Mesothelial cell of epicardium (in vitro differentiated cells): ENCODE results near the gene IL20RA. TPM values are rescaled to one million over a fixed set of nuclear protein-coding genes. Genes with fewer than 3 reads are reported as not detected.
"Not testable (repeated sequence)": the region's sequence is repeated elsewhere in the genome, so short reads cannot be mapped to it uniquely, and the experiment has no call there.

Experiments
- DNase-seq, 2 experiments: peaks; one replicate each; pipeline ENCODE4 v3.0.0; 2021; ENCODE audit warnings: low spot score in 2 of 2; ENCODE audit not compliant: unreplicated experiment in 2 of 2
- H3K27ac Mint-ChIP-seq: 2 replicates; pipeline ENCODE4 v1.8.0; 2021; ENCODE audit warnings: mixed read lengths
- H3K27me3 Mint-ChIP-seq: 2 replicates; pipeline ENCODE4 v1.8.0; 2021; ENCODE audit warnings: low read depth, mixed read lengths
- H3K36me3 Mint-ChIP-seq: 2 replicates; pipeline ENCODE4 v1.8.0; 2021; ENCODE audit warnings: mixed read lengths
- H3K4me1 Mint-ChIP-seq: 2 replicates; pipeline ENCODE4 v1.8.0; 2021; ENCODE audit warnings: mixed read lengths
- H3K4me3 Mint-ChIP-seq: 2 replicates; pipeline ENCODE4 v1.8.0; 2021; ENCODE audit warnings: mild to moderate bottlenecking, moderate library complexity, mixed read lengths
- H3K9me3 Mint-ChIP-seq: 2 replicates; pipeline ENCODE4 v1.8.0; 2021; ENCODE audit warnings: mixed read lengths
- total RNA-seq: library from RNA; stranded (reverse); gene quantifications from 3 replicates; pipeline ENCODE4 v1.2.1, GENCODE V29; 2021
- TF ChIP-seq, protein P1 (sequence below): fragments of 200-600 bp; sonication (generic); IDR thresholded peaks from one replicate; pipeline ENCODE4 v1.5.0; 2021; ENCODE audit warnings: antibody characterized with exemption; ENCODE audit not compliant: unreplicated experiment

Gene IL20RA
- total RNA-seq, 1 donor from 2014 or later, result 2.1 TPM

DNA sequence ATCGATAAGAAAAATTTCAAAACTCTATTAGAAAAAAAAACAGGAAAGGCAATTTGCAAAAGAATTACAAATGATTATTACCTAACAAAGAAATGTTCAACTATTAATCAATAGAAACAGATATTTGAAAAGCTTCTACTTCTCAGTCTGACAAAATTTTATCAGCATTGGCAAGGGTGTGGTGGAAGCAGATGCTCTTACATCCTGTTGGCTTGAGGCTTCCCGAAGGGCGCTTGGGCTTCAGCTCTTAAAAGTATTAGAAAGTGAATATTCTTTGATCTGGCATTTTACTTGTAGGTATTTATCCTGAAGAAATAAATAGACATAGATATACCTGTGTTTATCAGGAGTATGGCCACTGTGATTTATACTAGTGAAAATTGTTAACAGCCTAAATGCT lies 84.0 kb downstream of the IL20RA start:
- Mint-ChIP-seq H3K4me1 (peaks cover 12% of the 10 kb centered on the region), H3K4me3 (no peak overlapping the region), H3K36me3 (no peaks in the 10 kb centered on the region), H3K27ac (no peak overlapping the region), H3K27me3 (peaks cover 6% of the 10 kb centered on the region), H3K9me3 (no peaks in the 10 kb centered on the region)
- DNase-seq, result no peak
- TF ChIP-seq, protein P1, sequence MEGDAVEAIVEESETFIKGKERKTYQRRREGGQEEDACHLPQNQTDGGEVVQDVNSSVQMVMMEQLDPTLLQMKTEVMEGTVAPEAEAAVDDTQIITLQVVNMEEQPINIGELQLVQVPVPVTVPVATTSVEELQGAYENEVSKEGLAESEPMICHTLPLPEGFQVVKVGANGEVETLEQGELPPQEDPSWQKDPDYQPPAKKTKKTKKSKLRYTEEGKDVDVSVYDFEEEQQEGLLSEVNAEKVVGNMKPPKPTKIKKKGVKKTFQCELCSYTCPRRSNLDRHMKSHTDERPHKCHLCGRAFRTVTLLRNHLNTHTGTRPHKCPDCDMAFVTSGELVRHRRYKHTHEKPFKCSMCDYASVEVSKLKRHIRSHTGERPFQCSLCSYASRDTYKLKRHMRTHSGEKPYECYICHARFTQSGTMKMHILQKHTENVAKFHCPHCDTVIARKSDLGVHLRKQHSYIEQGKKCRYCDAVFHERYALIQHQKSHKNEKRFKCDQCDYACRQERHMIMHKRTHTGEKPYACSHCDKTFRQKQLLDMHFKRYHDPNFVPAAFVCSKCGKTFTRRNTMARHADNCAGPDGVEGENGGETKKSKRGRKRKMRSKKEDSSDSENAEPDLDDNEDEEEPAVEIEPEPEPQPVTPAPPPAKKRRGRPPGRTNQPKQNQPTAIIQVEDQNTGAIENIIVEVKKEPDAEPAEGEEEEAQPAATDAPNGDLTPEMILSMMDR, result no peak

DNA sequence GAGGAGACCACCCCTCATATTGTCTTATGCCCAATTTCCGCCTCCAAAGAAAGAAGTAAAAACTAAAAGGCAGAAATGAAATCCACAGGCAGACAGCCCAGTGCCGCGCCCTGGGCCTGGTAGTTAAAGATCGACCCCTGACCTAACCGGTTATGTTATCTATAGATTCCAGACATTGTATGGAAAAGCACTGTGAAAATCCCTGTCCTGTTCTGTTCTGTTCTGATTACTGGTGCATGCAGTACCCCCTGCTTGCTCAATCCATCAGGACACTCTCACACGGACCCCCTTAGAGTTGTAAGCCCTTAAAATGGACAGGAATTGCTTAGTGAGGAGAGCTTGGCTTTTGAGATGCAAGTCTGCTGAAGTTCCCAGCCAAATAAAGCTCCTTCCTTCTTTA lies 84.8 kb downstream of the IL20RA start:
- not testable (repeated sequence) for H3K9me3 Mint-ChIP-seq, H3K4me3 Mint-ChIP-seq, H3K27me3 Mint-ChIP-seq, DNase-seq, H3K36me3 Mint-ChIP-seq, H3K27ac Mint-ChIP-seq
- peaks cover 12% of the 10 kb centered on the region for H3K4me1 Mint-ChIP-seq

DNA sequence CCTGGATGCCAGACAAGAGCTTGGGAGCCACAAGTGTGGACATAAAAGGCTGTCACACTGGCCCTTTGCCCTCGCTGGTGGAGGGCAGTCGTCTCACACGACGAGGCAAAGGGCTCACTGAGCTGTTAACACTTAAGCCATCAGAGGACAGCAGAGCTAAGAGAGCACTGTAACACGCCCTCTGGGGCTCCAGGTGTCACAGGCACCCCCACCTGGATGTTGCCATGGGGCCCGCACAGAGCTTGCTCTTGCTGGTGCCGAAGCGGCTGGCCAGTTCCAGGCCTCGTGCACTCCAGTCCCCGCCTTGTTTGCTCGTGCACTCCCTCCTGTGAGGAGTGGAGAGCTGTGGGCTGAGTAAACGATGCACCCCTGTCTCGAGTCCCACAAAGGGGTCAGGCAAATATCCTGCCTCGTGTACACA lies 85.3 kb downstream of the IL20RA start:
- DNase-seq, result no peak
- H3K4me3 Mint-ChIP-seq, result no peak overlapping the region
- H3K4me1 Mint-ChIP-seq, result peaks cover 12% of the 10 kb centered on the region

DNA sequence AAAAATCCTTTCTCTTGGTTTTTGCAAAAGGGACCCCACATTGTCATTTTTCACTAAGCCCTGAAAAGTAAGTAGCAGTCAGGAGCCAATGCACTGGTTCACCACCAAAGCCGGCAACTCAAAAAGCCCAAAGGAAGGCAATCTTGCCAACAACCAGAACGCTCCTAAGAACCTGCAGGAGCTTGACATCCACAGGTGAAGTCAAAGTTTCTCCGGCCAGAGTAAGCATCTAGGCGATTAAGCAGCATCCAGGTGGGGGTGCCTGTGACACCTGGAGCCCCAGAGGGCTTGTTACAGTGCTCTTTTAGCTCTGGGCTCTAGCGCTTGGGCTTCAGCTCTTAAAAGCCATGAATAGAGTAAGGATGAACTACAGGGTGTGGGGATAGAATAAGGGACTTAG lies 86.6 kb downstream of the IL20RA start:
- Mint-ChIP-seq H3K4me3 (no peak overlapping the region), H3K4me1 (peaks cover 12% of the 10 kb centered on the region), H3K36me3 (no peaks in the 10 kb centered on the region), H3K27ac (no peak overlapping the region), H3K9me3 (no peaks in the 10 kb centered on the region), H3K27me3 (peaks cover 6% of the 10 kb centered on the region)
- no peak for DNase-seq
- TF ChIP-seq, protein P1, result no peak

More for the DNA sequence above, 85.3 kb downstream of the IL20RA start:
- H3K36me3 Mint-ChIP-seq, result no peaks in the 10 kb centered on the region
- H3K9me3 Mint-ChIP-seq, result no peaks in the 10 kb centered on the region
- H3K27me3 Mint-ChIP-seq, result peaks cover 6% of the 10 kb centered on the region
- H3K27ac Mint-ChIP-seq, result no peak overlapping the region
- TF ChIP-seq, protein P1, result no peak

DNA sequence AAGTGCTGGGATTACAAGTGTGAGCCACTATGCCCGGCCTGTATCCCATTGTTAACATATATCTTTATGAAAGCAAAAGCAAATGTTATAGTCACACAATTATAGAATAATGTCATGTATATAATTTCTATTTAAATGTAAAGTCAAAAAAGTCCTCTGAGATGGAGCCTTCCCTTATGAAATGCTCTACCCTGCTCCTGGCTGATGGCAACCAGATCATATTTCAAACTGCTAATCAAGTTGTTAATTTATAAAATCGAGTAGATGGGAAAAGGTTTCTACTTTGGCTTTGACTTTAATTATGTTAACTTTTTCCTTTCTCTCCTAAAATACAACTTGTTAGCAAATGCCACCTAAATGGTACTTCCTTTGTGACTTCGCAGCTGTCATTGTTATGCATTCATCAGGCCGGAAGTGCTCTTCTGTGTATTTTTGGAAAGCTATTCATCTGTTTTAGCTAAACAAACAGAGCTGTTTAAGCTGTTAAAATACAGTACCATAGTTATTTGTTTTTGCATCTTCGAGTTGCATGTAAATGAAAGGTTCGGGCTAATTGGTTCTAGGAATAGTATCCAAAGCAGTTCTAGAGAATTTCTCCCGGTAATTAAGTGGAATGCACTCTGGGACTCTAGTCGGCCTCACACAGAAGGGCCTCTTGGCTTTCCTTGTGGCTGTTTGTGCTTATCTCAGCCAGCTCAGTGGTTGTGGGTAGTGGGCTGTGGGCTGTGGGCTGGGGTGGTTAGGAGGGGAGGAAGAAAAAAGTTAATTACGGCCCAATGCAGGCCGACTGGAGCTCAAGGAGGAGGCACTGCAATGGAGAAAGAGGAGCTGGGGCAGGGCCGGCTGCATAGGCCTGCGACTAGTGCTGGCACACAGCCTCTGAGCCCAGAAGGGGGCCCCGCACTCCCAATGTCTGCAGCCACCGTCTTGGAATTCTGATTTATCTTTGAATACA lies 87.9 kb downstream of the IL20RA start:
- TF ChIP-seq, protein P1, result no peak
- no peaks in the 10 kb centered on the region for H3K9me3 Mint-ChIP-seq
- H3K27me3 Mint-ChIP-seq, result peaks cover 6% of the 10 kb centered on the region
- DNase-seq, result no peak
- H3K27ac Mint-ChIP-seq, result peak overlapping the region; percentile 15
- peaks cover 11% of the 10 kb centered on the region for H3K4me1 Mint-ChIP-seq
- H3K4me3 Mint-ChIP-seq, result no peak overlapping the region
- no peaks in the 10 kb centered on the region for H3K36me3 Mint-ChIP-seq

DNA sequence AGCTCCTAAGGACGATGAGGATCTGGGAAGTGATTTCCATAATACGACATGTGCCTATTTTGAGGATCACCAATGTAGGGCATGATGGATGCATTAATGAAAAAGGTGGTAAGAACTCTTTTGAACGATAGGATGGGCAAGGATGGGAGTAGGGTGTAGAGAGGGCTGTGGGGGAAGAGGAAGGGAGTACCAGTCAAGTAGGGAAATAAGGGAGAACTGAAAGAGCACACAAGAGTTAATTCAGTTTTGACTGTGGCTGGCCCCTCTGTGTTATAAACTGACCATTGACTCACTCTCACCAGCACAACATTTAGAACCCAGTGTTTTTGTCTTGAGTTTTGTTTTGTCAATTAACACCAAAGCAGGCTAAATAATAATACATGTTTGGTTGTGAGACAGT lies 89.6 kb downstream of the IL20RA start:
- peaks cover 6% of the 10 kb centered on the region for H3K27me3 Mint-ChIP-seq
- H3K27ac Mint-ChIP-seq, result no peak overlapping the region
- H3K4me3 Mint-ChIP-seq, result no peak overlapping the region
- no peak for DNase-seq
- TF ChIP-seq, protein P1, result no peak
- H3K4me1 Mint-ChIP-seq, result peaks cover 11% of the 10 kb centered on the region
- no peaks in the 10 kb centered on the region for H3K36me3 Mint-ChIP-seq
- H3K9me3 Mint-ChIP-seq, result no peaks in the 10 kb centered on the region
